ENCODE measurements around the gene SAA4. TPM values are rescaled to one million over a fixed set of nuclear protein-coding genes. Genes with fewer than 3 reads are reported as not detected.
"Not testable (repeated sequence)": the region's sequence is repeated elsewhere in the genome, so short reads cannot be mapped to it uniquely, and the experiment has no call there.

The SAA4 gene
- total RNA-seq, 1 experiment from 2014 or later, result not detected

DNA sequence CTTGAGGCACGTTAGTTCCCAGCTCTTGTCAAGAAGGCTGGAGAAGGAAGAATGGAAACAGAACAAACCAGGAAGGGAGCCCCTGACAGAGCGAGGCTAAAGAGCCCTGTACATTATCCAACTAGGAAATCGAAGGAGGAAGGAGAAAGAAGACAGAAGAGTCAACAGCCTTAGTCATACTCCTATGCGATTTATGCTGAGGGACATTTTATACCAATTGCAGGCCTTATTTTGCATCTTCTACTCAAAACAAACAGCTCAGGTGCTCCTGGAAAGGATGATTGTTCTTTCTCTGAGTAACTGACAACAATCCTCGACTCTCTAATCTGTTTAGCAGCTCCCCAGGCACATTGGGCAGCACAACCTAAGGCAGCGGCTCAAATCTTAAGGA, 10.6 kb upstream of the SAA4 start:
- H3K9me2 ChIP-seq (ENCODE audit: insufficient read depth); DNase-seq (ENCODE audit: low read depth, low spot score); H4K20me1 ChIP-seq (ENCODE audit: insufficient read depth); H3K36me3 ChIP-seq (ENCODE audit: control insufficient read depth in 1 of 2, insufficient read depth in 2 of 2, low read length in 2 of 2); H3K4me1 ChIP-seq (ENCODE audit: control insufficient read depth in 1 of 2, insufficient read depth in 2 of 2, low read length in 2 of 2); intact Hi-C loops (cut with micrococcal nuclease); H3K79me2 ChIP-seq (ENCODE audit: insufficient read depth, low read length); H3K9ac ChIP-seq (ENCODE audit: low read length); H3K4me3 ChIP-seq (replicated peaks in 1 of 2; ENCODE audit: low read depth in 1 of 2, low read length in 2 of 2); CTCF ChIA-PET; POLR2A ChIA-PET; ATAC-seq; H3K9me3 ChIP-seq (ENCODE audit: control insufficient read depth in 1 of 2, insufficient read depth in 1 of 2, low read depth in 1 of 2, low read length in 2 of 2); RAD21 ChIA-PET (ENCODE audit: low non-redundant PET in 1 of 2, low total read pairs in 2 of 2, uncharacterized antibody in 2 of 2, unreplicated experiment in 2 of 2); H3K27ac ChIP-seq (ENCODE audit: low read depth, low read length); BruUV-seq (replicated peaks); H3K4me2 ChIP-seq (ENCODE audit: low read length); H3K27me3 ChIP-seq (ENCODE audit: insufficient read depth, low read length); H2AFZ ChIP-seq (ENCODE audit: low read depth, low read length, poor library complexity, severe bottlenecking): not testable (repeated sequence)

DNA sequence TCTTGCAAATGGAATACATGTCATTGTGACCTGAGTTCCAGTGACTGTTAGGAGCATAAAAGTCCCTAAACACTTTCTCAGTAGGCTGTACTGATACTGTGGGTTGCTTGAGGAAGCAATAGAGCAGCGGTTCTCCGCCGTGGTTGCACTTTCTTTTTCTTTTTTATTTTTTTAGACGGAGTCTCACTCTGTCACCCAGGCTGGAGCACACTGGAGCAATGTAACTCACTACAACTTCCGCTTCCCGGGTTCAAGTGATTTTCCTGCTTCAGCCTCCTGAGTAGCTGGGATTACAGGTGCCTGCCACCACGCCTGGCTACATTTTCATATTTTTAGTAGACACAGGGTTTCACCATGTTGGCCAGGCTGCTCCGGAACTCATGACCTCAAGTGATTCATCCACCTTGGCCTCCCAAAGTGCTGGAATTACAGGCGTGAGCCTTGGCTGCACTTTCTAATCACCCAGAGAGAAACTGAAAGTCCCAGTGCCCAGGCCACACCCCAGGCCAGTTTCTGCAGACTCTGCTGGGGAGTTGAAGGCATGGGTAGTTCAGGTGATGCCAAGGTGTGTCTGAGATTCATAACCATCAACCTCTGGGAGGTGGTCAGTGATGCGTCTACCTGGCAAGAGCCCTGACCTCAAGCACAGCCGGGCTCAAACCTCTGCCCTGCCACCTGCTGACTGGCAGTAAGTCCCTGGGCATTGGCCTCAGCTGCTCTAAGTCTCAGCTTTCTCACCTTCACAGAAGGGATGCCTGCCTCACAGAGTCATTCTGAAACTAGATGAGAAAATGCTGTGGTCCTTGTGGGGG, 10.0 kb upstream of the SAA4 start:
- CTCF ChIA-PET; BruUV-seq (replicated peaks): not testable (repeated sequence)
- peak; percentile 43; the same call in 1 of the 2 replicates for ATAC-seq

GRCh38 chr11:18245396-18245795, 8.8 kb upstream of the SAA4 start:
- ChIA-PET POLR2A (no interaction called here), CTCF (no interaction called here), RAD21 (ENCODE audit: low non-redundant PET in 1 of 2, low total read pairs in 2 of 2, uncharacterized antibody in 2 of 2, unreplicated experiment in 2 of 2) (no interaction called here)
- Histone ChIP-seq H3K9me3 (ENCODE audit: control insufficient read depth in 1 of 2, insufficient read depth in 1 of 2, low read depth in 1 of 2, low read length in 2 of 2) (no peaks in the 10 kb centered on the region), H3K27ac (ENCODE audit: low read depth, low read length) (no peak overlapping the region), H2AFZ (ENCODE audit: low read depth, low read length, poor library complexity, severe bottlenecking) (no peak overlapping the region), H3K9ac (ENCODE audit: low read length) (no peak overlapping the region), H3K4me1 (ENCODE audit: control insufficient read depth in 1 of 2, insufficient read depth in 2 of 2, low read length in 2 of 2) (no peaks in the 10 kb centered on the region; a peak in 1 of 4 replicates), H3K36me3 (ENCODE audit: control insufficient read depth in 1 of 2, insufficient read depth in 2 of 2, low read length in 2 of 2) (no peaks in the 10 kb centered on the region), H3K4me3 (replicated peaks in 1 of 2; ENCODE audit: low read depth in 1 of 2, low read length in 2 of 2) (no peak overlapping the region), H4K20me1 (ENCODE audit: insufficient read depth) (no peaks in the 10 kb centered on the region), H3K4me2 (ENCODE audit: low read length) (no peak overlapping the region), H3K27me3 (ENCODE audit: insufficient read depth, low read length) (no peaks in the 10 kb centered on the region), H3K9me2 (ENCODE audit: insufficient read depth) (no peaks in the 10 kb centered on the region), H3K79me2 (ENCODE audit: insufficient read depth, low read length) (no peaks in the 10 kb centered on the region)
- intact Hi-C loops (cut with micrococcal nuclease), result no loop called here
- ATAC-seq (no peak), DNase-seq (ENCODE audit: low read depth, low spot score) (no peak)
- no TSS peak for BruUV-seq (replicated peaks)
- TF ChIP-seq ZNF274 (IDR thresholded peaks at IDR 0.05; ENCODE audit: low read depth, low read length) (no peak), RAD21 (IDR thresholded peaks at IDR 0.05; ENCODE audit: low read depth) (no peak), CBX3 (IDR thresholded peaks at IDR 0.05; ENCODE audit: low read depth) (no peak), ELF1 (IDR thresholded peaks at IDR 0.05; ENCODE audit: borderline replicate concordance, low read depth) (no peak), JUND (IDR thresholded peaks at IDR 0.05) (no peak)
- TF ChIP-seq, protein P1, sequence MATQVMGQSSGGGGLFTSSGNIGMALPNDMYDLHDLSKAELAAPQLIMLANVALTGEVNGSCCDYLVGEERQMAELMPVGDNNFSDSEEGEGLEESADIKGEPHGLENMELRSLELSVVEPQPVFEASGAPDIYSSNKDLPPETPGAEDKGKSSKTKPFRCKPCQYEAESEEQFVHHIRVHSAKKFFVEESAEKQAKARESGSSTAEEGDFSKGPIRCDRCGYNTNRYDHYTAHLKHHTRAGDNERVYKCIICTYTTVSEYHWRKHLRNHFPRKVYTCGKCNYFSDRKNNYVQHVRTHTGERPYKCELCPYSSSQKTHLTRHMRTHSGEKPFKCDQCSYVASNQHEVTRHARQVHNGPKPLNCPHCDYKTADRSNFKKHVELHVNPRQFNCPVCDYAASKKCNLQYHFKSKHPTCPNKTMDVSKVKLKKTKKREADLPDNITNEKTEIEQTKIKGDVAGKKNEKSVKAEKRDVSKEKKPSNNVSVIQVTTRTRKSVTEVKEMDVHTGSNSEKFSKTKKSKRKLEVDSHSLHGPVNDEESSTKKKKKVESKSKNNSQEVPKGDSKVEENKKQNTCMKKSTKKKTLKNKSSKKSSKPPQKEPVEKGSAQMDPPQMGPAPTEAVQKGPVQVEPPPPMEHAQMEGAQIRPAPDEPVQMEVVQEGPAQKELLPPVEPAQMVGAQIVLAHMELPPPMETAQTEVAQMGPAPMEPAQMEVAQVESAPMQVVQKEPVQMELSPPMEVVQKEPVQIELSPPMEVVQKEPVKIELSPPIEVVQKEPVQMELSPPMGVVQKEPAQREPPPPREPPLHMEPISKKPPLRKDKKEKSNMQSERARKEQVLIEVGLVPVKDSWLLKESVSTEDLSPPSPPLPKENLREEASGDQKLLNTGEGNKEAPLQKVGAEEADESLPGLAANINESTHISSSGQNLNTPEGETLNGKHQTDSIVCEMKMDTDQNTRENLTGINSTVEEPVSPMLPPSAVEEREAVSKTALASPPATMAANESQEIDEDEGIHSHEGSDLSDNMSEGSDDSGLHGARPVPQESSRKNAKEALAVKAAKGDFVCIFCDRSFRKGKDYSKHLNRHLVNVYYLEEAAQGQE (IDR thresholded peaks at IDR 0.05; ENCODE audit: low read depth), result no peak
- TF ChIP-seq, protein P2, sequence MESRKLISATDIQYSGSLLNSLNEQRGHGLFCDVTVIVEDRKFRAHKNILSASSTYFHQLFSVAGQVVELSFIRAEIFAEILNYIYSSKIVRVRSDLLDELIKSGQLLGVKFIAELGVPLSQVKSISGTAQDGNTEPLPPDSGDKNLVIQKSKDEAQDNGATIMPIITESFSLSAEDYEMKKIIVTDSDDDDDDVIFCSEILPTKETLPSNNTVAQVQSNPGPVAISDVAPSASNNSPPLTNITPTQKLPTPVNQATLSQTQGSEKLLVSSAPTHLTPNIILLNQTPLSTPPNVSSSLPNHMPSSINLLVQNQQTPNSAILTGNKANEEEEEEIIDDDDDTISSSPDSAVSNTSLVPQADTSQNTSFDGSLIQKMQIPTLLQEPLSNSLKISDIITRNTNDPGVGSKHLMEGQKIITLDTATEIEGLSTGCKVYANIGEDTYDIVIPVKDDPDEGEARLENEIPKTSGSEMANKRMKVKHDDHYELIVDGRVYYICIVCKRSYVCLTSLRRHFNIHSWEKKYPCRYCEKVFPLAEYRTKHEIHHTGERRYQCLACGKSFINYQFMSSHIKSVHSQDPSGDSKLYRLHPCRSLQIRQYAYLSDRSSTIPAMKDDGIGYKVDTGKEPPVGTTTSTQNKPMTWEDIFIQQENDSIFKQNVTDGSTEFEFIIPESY (IDR thresholded peaks at IDR 0.05; ENCODE audit: extremely low read depth, insufficient replicate concordance, low read length), result no peak

More for the DNA sequence above, 10.0 kb upstream of the SAA4 start:
- H3K36me3 ChIP-seq (ENCODE audit: control insufficient read depth in 1 of 2, insufficient read depth in 2 of 2, low read length in 2 of 2); H3K27me3 ChIP-seq (ENCODE audit: insufficient read depth, low read length); H3K79me2 ChIP-seq (ENCODE audit: insufficient read depth, low read length); intact Hi-C loops (cut with micrococcal nuclease); H4K20me1 ChIP-seq (ENCODE audit: insufficient read depth); H3K4me3 ChIP-seq (replicated peaks in 1 of 2; ENCODE audit: low read depth in 1 of 2, low read length in 2 of 2); H3K27ac ChIP-seq (ENCODE audit: low read depth, low read length); H3K4me1 ChIP-seq (ENCODE audit: control insufficient read depth in 1 of 2, insufficient read depth in 2 of 2, low read length in 2 of 2); H3K9ac ChIP-seq (ENCODE audit: low read length); H3K9me3 ChIP-seq (ENCODE audit: control insufficient read depth in 1 of 2, insufficient read depth in 1 of 2, low read depth in 1 of 2, low read length in 2 of 2); DNase-seq (ENCODE audit: low read depth, low spot score); RAD21 ChIA-PET (ENCODE audit: low non-redundant PET in 1 of 2, low total read pairs in 2 of 2, uncharacterized antibody in 2 of 2, unreplicated experiment in 2 of 2); H3K9me2 ChIP-seq (ENCODE audit: insufficient read depth); POLR2A ChIA-PET; H3K4me2 ChIP-seq (ENCODE audit: low read length); H2AFZ ChIP-seq (ENCODE audit: low read depth, low read length, poor library complexity, severe bottlenecking): not testable (repeated sequence)

All from HCT116 (cell line).